HepG2 (cell line): Measurements from ENCODE around the gene DDAH1. TPM values are rescaled to one million over a fixed set of nuclear protein-coding genes. Genes with fewer than 3 reads are reported as not detected.

Experiments
- ATAD3A ChIP-seq: sonication (generic); formaldehyde crosslinking; IDR thresholded peaks from 2 replicates; pipeline ENCODE4 v1.4.0; 2020; ENCODE audit warnings: missing genetic modification reagents
- EZH2 ChIP-seq: conservative IDR thresholded peaks from 2 replicates; pipeline ENCODE4 v1.6.1; 2012; ENCODE audit warnings: mild to moderate bottlenecking, low read depth, low read length, moderate library complexity
- GABPA ChIP-seq, 2 experiments: IDR thresholded peaks; 2 replicates each; pipeline ENCODE4 v1.6.1; 2011 to 2016; ENCODE audit warnings: low read depth in 2 of 2, low read length in 1 of 2, missing biosample characterization in 1 of 2, missing genetic modification characterization in 1 of 2
- HNRNPL ChIP-seq: fragments of 200-400 bp; formaldehyde crosslinking; IDR thresholded peaks from 2 replicates; pipeline ENCODE4 v1.6.1; 2017; ENCODE audit warnings: mild to moderate bottlenecking, low read depth, low read length
- MAF1 ChIP-seq: sonication (generic); formaldehyde crosslinking; IDR thresholded peaks from 2 replicates; pipeline ENCODE4 v1.5.0; 2020; ENCODE audit warnings: missing genetic modification reagents, borderline replicate concordance
- MLLT10 ChIP-seq: sonication (generic); formaldehyde crosslinking; IDR thresholded peaks from 2 replicates; pipeline ENCODE4 v1.4.0; 2020; ENCODE audit warnings: missing genetic modification reagents
- MXI1 ChIP-seq: IDR thresholded peaks from 3 replicates; pipeline ENCODE4 v1.6.1; 2012; ENCODE audit warnings: low read depth, low read length, inconsistent platforms, borderline replicate concordance
- RAD51 ChIP-seq: fragments of 450-650 bp; IDR thresholded peaks from 2 replicates; pipeline ENCODE4 v1.6.1; 2016; ENCODE audit warnings: borderline replicate concordance
- ZBTB8A ChIP-seq: sonication (generic); formaldehyde crosslinking; IDR thresholded peaks from 2 replicates; pipeline ENCODE4 v1.4.0; 2020; ENCODE audit warnings: mild to moderate bottlenecking, low read depth, missing genetic modification reagents, borderline replicate concordance
- ZFYVE20 ChIP-seq: sonication (generic); formaldehyde crosslinking; IDR thresholded peaks from 2 replicates; pipeline ENCODE4 v1.8.0; 2023; ENCODE audit warnings: low read depth, mild to moderate bottlenecking, moderate library complexity, missing genetic modification reagents, borderline replicate concordance
- ZNF101 ChIP-seq: sonication (generic); formaldehyde crosslinking; IDR thresholded peaks from 2 replicates; pipeline ENCODE4 v1.4.0; 2020; ENCODE audit warnings: mild to moderate bottlenecking, low read depth, missing genetic modification reagents, borderline replicate concordance
- ZNF224 ChIP-seq: sonication (generic); formaldehyde crosslinking; IDR thresholded peaks from 2 replicates; pipeline ENCODE4 v1.5.0; 2020; ENCODE audit warnings: mild to moderate bottlenecking, missing genetic modification reagents
- ZNF460 ChIP-seq: sonication (generic); formaldehyde crosslinking; IDR thresholded peaks from 2 replicates; pipeline ENCODE4 v1.5.1; 2020; ENCODE audit warnings: missing genetic modification reagents, mild to moderate bottlenecking, borderline replicate concordance
- ZNF510 ChIP-seq: sonication (generic); formaldehyde crosslinking; IDR thresholded peaks from 2 replicates; pipeline ENCODE4 v1.4.0; 2020; ENCODE audit warnings: low read depth, mild to moderate bottlenecking, missing genetic modification reagents
- ZNF557 ChIP-seq: sonication (generic); formaldehyde crosslinking; IDR thresholded peaks from 2 replicates; pipeline ENCODE4 v1.4.0; 2020; ENCODE audit warnings: missing genetic modification reagents
- ZNF629 ChIP-seq: sonication (generic); formaldehyde crosslinking; conservative IDR thresholded peaks from 2 replicates; pipeline ENCODE4 v1.5.0; 2020; ENCODE audit warnings: missing genetic modification reagents
- ZNF672 ChIP-seq: sonication (generic); formaldehyde crosslinking; IDR thresholded peaks from 2 replicates; pipeline ENCODE4 v1.8.1; 2022; ENCODE audit warnings: missing genetic modification reagents
- ZNF724P ChIP-seq: sonication (generic); formaldehyde crosslinking; IDR thresholded peaks from 2 replicates; pipeline ENCODE4 v1.8.0; 2022; ENCODE audit warnings: missing genetic modification reagents, borderline replicate concordance
- polyA plus RNA-seq, 8 experiments: library from polyadenylated mRNA; depleted of rRNA in 3 of 8; stranded (reverse) in 7 of 8; unstranded in 1 of 8; fragments of >200 nt; fragmentation: Illumina TruSeq in 4 of 8; extraction: Trizol in 4 of 8; gene quantifications; 2 replicates each; pipeline versions ENCODE4 v1.2.1 to v1.2.3, GENCODE V29; 2011 to 2016; ENCODE audit warnings: low read depth in 4 of 8, missing spikeins in 1 of 8, mixed read lengths in 1 of 8; ENCODE audit not compliant: insufficient read depth in 1 of 8
- total RNA-seq, 5 experiments: library from RNA; depleted of rRNA; stranded (reverse); fragments of >200 nt; fragmentation: Illumina TruSeq; extraction: Trizol; gene quantifications; 2 replicates each; pipeline ENCODE4 v1.2.3, GENCODE V29; 2016; ENCODE audit warnings: low read depth in 1 of 5
- TF ChIP-seq, protein P1 (sequence below): fragments of 450-650 bp; IDR thresholded peaks from 2 replicates; pipeline ENCODE4 v1.6.1; 2017
- TF ChIP-seq, protein P2 (sequence below): sonication (generic); formaldehyde crosslinking; IDR thresholded peaks from 2 replicates; pipeline ENCODE4 v1.4.0; 2020; ENCODE audit warnings: mild to moderate bottlenecking, low read depth, missing genetic modification reagents
- TF ChIP-seq, protein P3 (sequence below): sonication (generic); formaldehyde crosslinking; IDR thresholded peaks from 2 replicates; pipeline ENCODE4 v1.5.0; 2020; ENCODE audit warnings: mild to moderate bottlenecking, missing genetic modification reagents
- TF ChIP-seq, protein P4 (sequence below): sonication (generic); formaldehyde crosslinking; conservative IDR thresholded peaks from 2 replicates; pipeline ENCODE4 v1.4.0; 2020; ENCODE audit warnings: missing genetic modification reagents
- TF ChIP-seq, protein P5 (sequence below): sonication (generic); formaldehyde crosslinking; conservative IDR thresholded peaks from 2 replicates; pipeline ENCODE4 v1.4.0; 2020; ENCODE audit warnings: missing genetic modification reagents

Gene DDAH1
- total and polyA plus RNA-seq, 2 of the 13 experiments (the other 11 are each of a cell fraction or from before 2014, with no cell fraction given): 39.7 to 64.4 TPM

DNA sequence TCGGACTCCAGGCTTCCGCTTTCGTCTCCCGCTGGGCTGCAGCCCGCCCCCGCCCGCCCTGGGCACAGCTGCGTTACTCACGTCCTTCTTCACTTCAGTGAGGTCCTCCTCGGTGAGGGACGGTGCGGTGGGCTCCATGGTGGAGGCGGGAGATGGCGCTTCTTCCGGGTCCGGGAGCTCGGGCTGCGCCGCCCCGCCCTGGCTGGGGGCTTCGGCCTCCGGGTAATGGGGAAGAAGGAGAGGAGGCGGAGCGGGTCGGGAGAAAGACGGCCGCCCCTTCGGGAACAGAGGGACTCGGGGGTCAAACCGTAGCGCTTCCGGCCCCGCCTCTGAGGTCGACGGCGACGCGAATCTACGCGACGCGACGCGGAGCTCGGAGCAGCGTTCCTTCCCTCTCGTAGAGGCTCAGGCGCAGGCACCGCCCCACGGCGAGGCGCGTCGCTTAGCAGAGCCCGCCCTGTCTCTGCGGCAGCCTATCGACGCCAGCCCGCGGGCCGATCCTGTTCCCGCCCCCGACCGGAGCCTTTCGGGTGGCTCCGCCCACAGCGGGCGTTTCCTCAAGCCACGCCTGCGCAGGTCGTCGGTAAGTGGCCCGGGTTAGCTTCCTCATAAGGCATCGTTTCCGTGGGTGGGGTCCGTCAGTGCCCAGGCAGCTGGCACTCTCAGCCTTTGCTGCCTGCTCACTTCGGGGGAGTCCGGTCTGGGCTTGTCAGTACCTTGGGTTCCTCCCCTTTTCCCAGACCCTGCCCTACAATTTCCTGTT, 188.6 kb downstream of the DDAH1 start, which contains the start of gene BCL10 (continued):
- no peak for TF ChIP-seq HNRNPL
- no peak for TF ChIP-seq ZNF629 (CRISPR knock-in tag)
- TF ChIP-seq ZNF460 (CRISPR knock-in tag): no peak
- TF ChIP-seq GABPA (IDR thresholded peaks at IDR 0.05; ENCODE audit: low read depth, low read length): peak; percentile 61
- TF ChIP-seq GABPA (CRISPR knock-in tag; IDR thresholded peaks at IDR 0.05; ENCODE audit: low read depth): peak; percentile 86
- TF ChIP-seq ZBTB8A (CRISPR knock-in tag): no peak
- TF ChIP-seq EZH2: no peak
- no peak; the same call in 2 of the 3 replicates for TF ChIP-seq MXI1
- TF ChIP-seq ZNF510 (CRISPR knock-in tag): peak; percentile 60; the same call in 1 of the 2 replicates
- TF ChIP-seq ZNF672: no peak
- TF ChIP-seq, protein P1, sequence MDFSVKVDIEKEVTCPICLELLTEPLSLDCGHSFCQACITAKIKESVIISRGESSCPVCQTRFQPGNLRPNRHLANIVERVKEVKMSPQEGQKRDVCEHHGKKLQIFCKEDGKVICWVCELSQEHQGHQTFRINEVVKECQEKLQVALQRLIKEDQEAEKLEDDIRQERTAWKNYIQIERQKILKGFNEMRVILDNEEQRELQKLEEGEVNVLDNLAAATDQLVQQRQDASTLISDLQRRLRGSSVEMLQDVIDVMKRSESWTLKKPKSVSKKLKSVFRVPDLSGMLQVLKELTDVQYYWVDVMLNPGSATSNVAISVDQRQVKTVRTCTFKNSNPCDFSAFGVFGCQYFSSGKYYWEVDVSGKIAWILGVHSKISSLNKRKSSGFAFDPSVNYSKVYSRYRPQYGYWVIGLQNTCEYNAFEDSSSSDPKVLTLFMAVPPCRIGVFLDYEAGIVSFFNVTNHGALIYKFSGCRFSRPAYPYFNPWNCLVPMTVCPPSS: no peak
- TF ChIP-seq ZNF224: no peak
- no peak for TF ChIP-seq RAD51
- no peak for TF ChIP-seq ZFYVE20
- TF ChIP-seq, protein P2, sequence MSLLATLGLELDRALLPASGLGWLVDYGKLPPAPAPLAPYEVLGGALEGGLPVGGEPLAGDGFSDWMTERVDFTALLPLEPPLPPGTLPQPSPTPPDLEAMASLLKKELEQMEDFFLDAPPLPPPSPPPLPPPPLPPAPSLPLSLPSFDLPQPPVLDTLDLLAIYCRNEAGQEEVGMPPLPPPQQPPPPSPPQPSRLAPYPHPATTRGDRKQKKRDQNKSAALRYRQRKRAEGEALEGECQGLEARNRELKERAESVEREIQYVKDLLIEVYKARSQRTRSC: no peak
- TF ChIP-seq MLLT10: no peak
- TF ChIP-seq ZNF724P (CRISPR knock-in tag): peak; percentile 50; the same call in 1 of the 2 replicates
- no peak for TF ChIP-seq MAF1 (CRISPR knock-in tag)
- TF ChIP-seq, protein P3, sequence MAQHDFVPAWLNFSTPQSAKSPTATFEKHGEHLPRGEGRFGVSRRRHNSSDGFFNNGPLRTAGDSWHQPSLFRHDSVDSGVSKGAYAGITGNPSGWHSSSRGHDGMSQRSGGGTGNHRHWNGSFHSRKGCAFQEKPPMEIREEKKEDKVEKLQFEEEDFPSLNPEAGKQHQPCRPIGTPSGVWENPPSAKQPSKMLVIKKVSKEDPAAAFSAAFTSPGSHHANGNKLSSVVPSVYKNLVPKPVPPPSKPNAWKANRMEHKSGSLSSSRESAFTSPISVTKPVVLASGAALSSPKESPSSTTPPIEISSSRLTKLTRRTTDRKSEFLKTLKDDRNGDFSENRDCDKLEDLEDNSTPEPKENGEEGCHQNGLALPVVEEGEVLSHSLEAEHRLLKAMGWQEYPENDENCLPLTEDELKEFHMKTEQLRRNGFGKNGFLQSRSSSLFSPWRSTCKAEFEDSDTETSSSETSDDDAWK (CRISPR knock-in tag): no peak
- no peak for TF ChIP-seq ZNF101 (CRISPR knock-in tag)
- TF ChIP-seq ZNF557: no peak
- TF ChIP-seq ATAD3A: no peak
- TF ChIP-seq, protein P4, sequence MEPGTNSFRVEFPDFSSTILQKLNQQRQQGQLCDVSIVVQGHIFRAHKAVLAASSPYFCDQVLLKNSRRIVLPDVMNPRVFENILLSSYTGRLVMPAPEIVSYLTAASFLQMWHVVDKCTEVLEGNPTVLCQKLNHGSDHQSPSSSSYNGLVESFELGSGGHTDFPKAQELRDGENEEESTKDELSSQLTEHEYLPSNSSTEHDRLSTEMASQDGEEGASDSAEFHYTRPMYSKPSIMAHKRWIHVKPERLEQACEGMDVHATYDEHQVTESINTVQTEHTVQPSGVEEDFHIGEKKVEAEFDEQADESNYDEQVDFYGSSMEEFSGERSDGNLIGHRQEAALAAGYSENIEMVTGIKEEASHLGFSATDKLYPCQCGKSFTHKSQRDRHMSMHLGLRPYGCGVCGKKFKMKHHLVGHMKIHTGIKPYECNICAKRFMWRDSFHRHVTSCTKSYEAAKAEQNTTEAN (CRISPR knock-in tag): no peak
- TF ChIP-seq, protein P5, sequence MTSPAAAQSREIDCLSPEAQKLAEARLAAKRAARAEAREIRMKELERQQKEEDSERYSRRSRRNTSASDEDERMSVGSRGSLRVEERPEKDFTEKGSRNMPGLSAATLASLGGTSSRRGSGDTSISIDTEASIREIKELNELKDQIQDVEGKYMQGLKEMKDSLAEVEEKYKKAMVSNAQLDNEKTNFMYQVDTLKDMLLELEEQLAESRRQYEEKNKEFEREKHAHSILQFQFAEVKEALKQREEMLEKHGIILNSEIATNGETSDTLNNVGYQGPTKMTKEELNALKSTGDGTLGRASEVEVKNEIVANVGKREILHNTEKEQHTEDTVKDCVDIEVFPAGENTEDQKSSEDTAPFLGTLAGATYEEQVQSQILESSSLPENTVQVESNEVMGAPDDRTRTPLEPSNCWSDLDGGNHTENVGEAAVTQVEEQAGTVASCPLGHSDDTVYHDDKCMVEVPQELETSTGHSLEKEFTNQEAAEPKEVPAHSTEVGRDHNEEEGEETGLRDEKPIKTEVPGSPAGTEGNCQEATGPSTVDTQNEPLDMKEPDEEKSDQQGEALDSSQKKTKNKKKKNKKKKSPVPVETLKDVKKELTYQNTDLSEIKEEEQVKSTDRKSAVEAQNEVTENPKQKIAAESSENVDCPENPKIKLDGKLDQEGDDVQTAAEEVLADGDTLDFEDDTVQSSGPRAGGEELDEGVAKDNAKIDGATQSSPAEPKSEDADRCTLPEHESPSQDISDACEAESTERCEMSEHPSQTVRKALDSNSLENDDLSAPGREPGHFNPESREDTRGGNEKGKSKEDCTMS: no peak
